BLaER1 treated with 17β-estradiol and CSF1 and Interleukin-3, amounts not matched to agents 10 nM and 100 nM (cell line): ENCODE results near the gene MAP3K7.

Source experiments
- H3K27ac ChIP-seq, 11 experiments: shearing (Covaris generic); formaldehyde crosslinking; 2 replicates each; pipeline ENCODE4 v1.8.1; 2022
- H3K27me3 ChIP-seq, 11 experiments: shearing (Covaris generic); formaldehyde crosslinking; 2 replicates each; pipeline ENCODE4 v1.8.1; 2022
- H3K36me3 ChIP-seq, 11 experiments: shearing (Covaris generic); formaldehyde crosslinking; 2 replicates each; pipeline ENCODE4 v1.8.1; 2022
- H3K4me1 ChIP-seq, 10 experiments: shearing (Covaris generic); formaldehyde crosslinking; 2 replicates each; pipeline ENCODE4 v1.8.1; 2022
- H3K4me2 ChIP-seq, 11 experiments: shearing (Covaris generic); formaldehyde crosslinking; 2 replicates each; pipeline ENCODE4 v1.8.1; 2022
- H3K4me3 ChIP-seq, 10 experiments: shearing (Covaris generic); formaldehyde crosslinking; 2 replicates each; pipeline ENCODE4 v1.8.1; 2022
- H3K9ac ChIP-seq, 11 experiments: shearing (Covaris generic); formaldehyde crosslinking; 2 replicates each; pipeline ENCODE4 v1.8.1; 2022
- H3K9me3 ChIP-seq, 11 experiments: shearing (Covaris generic); formaldehyde crosslinking; replicated peaks in 1 of 11; 2 replicates each; pipeline ENCODE4 v1.8.1; 2022
- H4K20me1 ChIP-seq, 11 experiments: shearing (Covaris generic); formaldehyde crosslinking; 2 replicates each; pipeline ENCODE4 v1.8.1; 2022
- Cebpa-rat ChIP-seq, 11 experiments: shearing (Covaris generic); IDR thresholded peaks; 2 replicates each; pipeline ENCODE4 v1.8.1; 2022

The MAP3K7 gene

GRCh38 chr6:90583836-90584481 lies 2.9 kb downstream of the MAP3K7 start:
- H3K4me1 ChIP-seq = peaks cover 10 to 28% (median 19%) of the 10 kb centered on the region in 10 experiments; a peak in 17 of 20 replicates
- peak overlapping the region; percentile 61 to 81 (median 68); a peak in 19 of 22 replicates for H3K4me2 ChIP-seq
- H3K9me3 ChIP-seq = no peaks in the 10 kb centered on the region
- H4K20me1 ChIP-seq = peaks cover 5 to 61% (median 38%) of the 10 kb centered on the region in 11 experiments; a peak in 16 of 22 replicates
- TF ChIP-seq Cebpa-rat (IDR thresholded peaks at IDR 0.05) = no peak
- peak overlapping the region in 4 of 10 experiments; percentile 85 to 89 (median 88); a peak in 8 of 20 replicates for H3K4me3 ChIP-seq
- H3K27me3 ChIP-seq = no peaks in the 10 kb centered on the region
- peak overlapping the region in 3 of 11 experiments; percentile 22 to 53 (median 33); a peak in 4 of 22 replicates for H3K9ac ChIP-seq
- H3K36me3 ChIP-seq = 0 out of 22 replicates have a peak, but pooled peaks cover 0 to 1% (median 0%) of the 10 kb centered on the region in 11 experiments
- H3K27ac ChIP-seq = peak overlapping the region in 5 of 11 experiments; percentile 32 to 94 (median 48); a peak in 5 of 22 replicates

GRCh38 chr6:90583179-90583835 lies 3.6 kb downstream of the MAP3K7 start:
- H3K4me1 ChIP-seq = peaks cover 10 to 28% (median 19%) of the 10 kb centered on the region in 10 experiments; a peak in 17 of 20 replicates
- H3K36me3 ChIP-seq = peaks cover 0 to 8% (median 0%) of the 10 kb centered on the region in 11 experiments; a peak in 4 of 22 replicates
- H3K9ac ChIP-seq = 0 out of 22 replicates have a peak overlapping the region, but pooled peaks of 1 of the 11 experiments have one; percentile 22
- peak overlapping the region in 5 of 11 experiments; percentile 32 to 57 (median 41); a peak in 8 of 22 replicates for H3K27ac ChIP-seq
- no peaks in the 10 kb centered on the region for H3K27me3 ChIP-seq
- H4K20me1 ChIP-seq = peaks cover 5 to 68% (median 40%) of the 10 kb centered on the region in 11 experiments; a peak in 17 of 22 replicates
- peak overlapping the region; percentile 21 to 81 (median 66); a peak in 17 of 22 replicates for H3K4me2 ChIP-seq
- no peak overlapping the region for H3K4me3 ChIP-seq
- TF ChIP-seq Cebpa-rat (IDR thresholded peaks at IDR 0.05) = no peak
- no peaks in the 10 kb centered on the region for H3K9me3 ChIP-seq

- Histone ChIP-seq H3K9ac (no peak overlapping the region), H3K4me2 (no peak overlapping the region), H3K27ac (no peak overlapping the region), H3K4me1 (peaks cover 10 to 26% (median 14%) of the 10 kb centered on the region in 10 experiments; a peak in 17 of 20 replicates), H3K36me3 (peaks cover 0 to 27% (median 0%) of the 10 kb centered on the region in 11 experiments; a peak in 6 of 22 replicates), H4K20me1 (peaks cover 11 to 90% (median 50%) of the 10 kb centered on the region in 11 experiments; a peak in 18 of 22 replicates), H3K4me3 (no peak overlapping the region), H3K27me3 (no peaks in the 10 kb centered on the region), H3K9me3 (no peaks in the 10 kb centered on the region)
- no peak for TF ChIP-seq Cebpa-rat (IDR thresholded peaks at IDR 0.05)
These were observed 5.7 kb downstream of the MAP3K7 start for GRCh38 chr6:90581146-90581545.

- no peak overlapping the region for H3K9ac ChIP-seq
- no peak for TF ChIP-seq Cebpa-rat (IDR thresholded peaks at IDR 0.05)
- H4K20me1 ChIP-seq = peaks cover 15 to 98% (median 43%) of the 10 kb centered on the region in 11 experiments; a peak in 18 of 22 replicates
- no peak overlapping the region for H3K27ac ChIP-seq
- H3K36me3 ChIP-seq = peaks cover 0 to 27% (median 0%) of the 10 kb centered on the region in 11 experiments; a peak in 6 of 22 replicates
- no peaks in the 10 kb centered on the region for H3K27me3 ChIP-seq
- H3K4me3 ChIP-seq = no peak overlapping the region
- H3K9me3 ChIP-seq = no peaks in the 10 kb centered on the region
- no peak overlapping the region for H3K4me2 ChIP-seq
- H3K4me1 ChIP-seq = peaks cover 8 to 25% (median 10%) of the 10 kb centered on the region in 10 experiments; a peak in 16 of 20 replicates
These were observed 7.8 kb downstream of the MAP3K7 start for GRCh38 chr6:90578894-90579549.

- Histone ChIP-seq H3K9ac (no peak overlapping the region), H3K9me3 (no peaks in the 10 kb centered on the region), H3K27me3 (no peaks in the 10 kb centered on the region), H3K4me2 (no peak overlapping the region), H3K36me3 (peaks cover 0 to 31% (median 1%) of the 10 kb centered on the region in 11 experiments; a peak in 9 of 22 replicates), H3K27ac (no peak overlapping the region), H3K4me3 (no peak overlapping the region), H3K4me1 (peaks cover 0 to 27% (median 0%) of the 10 kb centered on the region in 10 experiments; a peak in 6 of 20 replicates), H4K20me1 (peaks cover 6 to 81% (median 31%) of the 10 kb centered on the region in 11 experiments; a peak in 15 of 22 replicates)
- TF ChIP-seq Cebpa-rat (IDR thresholded peaks at IDR 0.05) = no peak
These were observed 11.6 kb downstream of the MAP3K7 start for GRCh38 chr6:90575267-90575666.

GRCh38 chr6:90574610-90575009 lies 12.3 kb downstream of the MAP3K7 start:
- H4K20me1 ChIP-seq = peaks cover 6 to 74% (median 31%) of the 10 kb centered on the region in 11 experiments; a peak in 15 of 22 replicates
- no peak overlapping the region for H3K27ac ChIP-seq
- no peaks in the 10 kb centered on the region for H3K27me3 ChIP-seq
- peaks cover 0 to 38% (median 3%) of the 10 kb centered on the region in 11 experiments; a peak in 13 of 22 replicates for H3K36me3 ChIP-seq
- no peak for TF ChIP-seq Cebpa-rat (IDR thresholded peaks at IDR 0.05)
- 0 out of 22 replicates have a peak, but pooled peaks cover 0 to under 1% (median 0%) of the 10 kb centered on the region in 11 experiments for H3K9me3 ChIP-seq
- peaks cover 0 to 27% (median 0%) of the 10 kb centered on the region in 10 experiments; a peak in 6 of 20 replicates for H3K4me1 ChIP-seq
- peak overlapping the region in 1 of 11 experiments; percentile 48; a peak in 1 of 22 replicates for H3K4me2 ChIP-seq
- no peak overlapping the region for H3K9ac ChIP-seq
- H3K4me3 ChIP-seq = no peak overlapping the region

- no peak overlapping the region for H3K4me3 ChIP-seq
- peaks cover 6 to 65% (median 30%) of the 10 kb centered on the region in 11 experiments; a peak in 15 of 22 replicates for H4K20me1 ChIP-seq
- no peak for TF ChIP-seq Cebpa-rat (IDR thresholded peaks at IDR 0.05)
- H3K4me1 ChIP-seq = peaks cover 0 to 27% (median 0%) of the 10 kb centered on the region in 10 experiments; a peak in 6 of 20 replicates
- H3K27me3 ChIP-seq = no peaks in the 10 kb centered on the region
- no peak overlapping the region for H3K9ac ChIP-seq
- H3K4me2 ChIP-seq = peak overlapping the region in 3 of 11 experiments; percentile 35 to 48 (median 37); a peak in 4 of 22 replicates
- peaks cover 3 to 43% (median 12%) of the 10 kb centered on the region in 11 experiments; a peak in 19 of 22 replicates for H3K36me3 ChIP-seq
- peaks cover 0 to 10% (median 0%) of the 10 kb centered on the region in 11 experiments; a peak in 2 of 22 replicates for H3K9me3 ChIP-seq
- no peak overlapping the region for H3K27ac ChIP-seq
These were observed 13.2 kb downstream of the MAP3K7 start for GRCh38 chr6:90573624-90574023.

- Histone ChIP-seq H3K27me3 (no peaks in the 10 kb centered on the region), H3K36me3 (peaks cover 6 to 42% (median 18%) of the 10 kb centered on the region in 11 experiments; a peak in 19 of 22 replicates), H3K4me3 (no peak overlapping the region), H3K9me3 (peaks cover 0 to 11% (median 0%) of the 10 kb centered on the region in 11 experiments; a peak in 4 of 22 replicates), H4K20me1 (peaks cover 6 to 57% (median 27%) of the 10 kb centered on the region in 11 experiments; a peak in 15 of 22 replicates), H3K4me2 (peak overlapping the region in 1 of 11 experiments; percentile 48; a peak in 1 of 22 replicates), H3K4me1 (peaks cover 0 to 27% (median 0%) of the 10 kb centered on the region in 10 experiments; a peak in 6 of 20 replicates), H3K27ac (no peak overlapping the region), H3K9ac (no peak overlapping the region)
- TF ChIP-seq Cebpa-rat (IDR thresholded peaks at IDR 0.05) = no peak
These were observed 14.0 kb downstream of the MAP3K7 start for GRCh38 chr6:90572856-90573255.
